Colonic mucosa (tissue), 4 donors: Measurements from ENCODE around the gene GRK4. TPM values are rescaled to one million over a fixed set of nuclear protein-coding genes. Genes with fewer than 3 reads are reported as not detected.

ENCODE experiments used
- DNase-seq: peaks from one replicate; pipeline ENCODE4 v3.0.0-alpha.2; 2020
- H3K27ac ChIP-seq: fragments of 200-600 bp; one replicate; pipeline ENCODE4 v1.8.0; 2021
- H3K27me3 ChIP-seq: fragments of 200-600 bp; one replicate; pipeline ENCODE4 v1.8.0; 2021
- H3K36me3 ChIP-seq: fragments of 200-600 bp; one replicate; pipeline ENCODE4 v1.8.0; 2021
- H3K4me1 ChIP-seq: fragments of 200-600 bp; one replicate; pipeline ENCODE4 v1.8.0; 2021; ENCODE audit warnings: mild to moderate bottlenecking
- H3K4me3 ChIP-seq: fragments of 200-600 bp; one replicate; pipeline ENCODE4 v1.8.0; 2021
- H3K9ac ChIP-seq, 2 donors: one replicate each; pipeline ENCODE4 v1.7.0; 2013; ENCODE audit warnings: control low read depth in 2 of 2, low read depth in 2 of 2, low read length in 2 of 2
- H3K9me3 ChIP-seq: fragments of 200-600 bp; one replicate; pipeline ENCODE4 v1.8.0; 2021
- CTCF ChIP-seq: fragments of 200-600 bp; IDR thresholded peaks from one replicate; pipeline ENCODE4 v1.8.0; 2022; ENCODE audit warnings: antibody characterized with exemption, mild to moderate bottlenecking
- intact Hi-C: fragments of 100-400 bp; cut with DNase I; formaldehyde crosslinking; loops from one replicate; pipeline ENCODE4 v1.14.1; 2022
- total RNA-seq, 2 donors: library from RNA; stranded (reverse); fragmentation: NEBNext Ultra II Directional in 1 of 2; extraction: Animal tissue kit (Norgen Biotek cat#: 25700) in 1 of 2; gene quantifications; one replicate each; pipeline ENCODE4 v1.2.1, GENCODE V29; 2021
- donor health status: healthy.
- donor health status: DM: no; HTN: no; CAD: no.
- donor health status: DM: no; HTN: no; CAD: no.

Gene GRK4
- total RNA-seq, 2 donors from 2014 or later = 0.77 to 1.7 TPM

DNA sequence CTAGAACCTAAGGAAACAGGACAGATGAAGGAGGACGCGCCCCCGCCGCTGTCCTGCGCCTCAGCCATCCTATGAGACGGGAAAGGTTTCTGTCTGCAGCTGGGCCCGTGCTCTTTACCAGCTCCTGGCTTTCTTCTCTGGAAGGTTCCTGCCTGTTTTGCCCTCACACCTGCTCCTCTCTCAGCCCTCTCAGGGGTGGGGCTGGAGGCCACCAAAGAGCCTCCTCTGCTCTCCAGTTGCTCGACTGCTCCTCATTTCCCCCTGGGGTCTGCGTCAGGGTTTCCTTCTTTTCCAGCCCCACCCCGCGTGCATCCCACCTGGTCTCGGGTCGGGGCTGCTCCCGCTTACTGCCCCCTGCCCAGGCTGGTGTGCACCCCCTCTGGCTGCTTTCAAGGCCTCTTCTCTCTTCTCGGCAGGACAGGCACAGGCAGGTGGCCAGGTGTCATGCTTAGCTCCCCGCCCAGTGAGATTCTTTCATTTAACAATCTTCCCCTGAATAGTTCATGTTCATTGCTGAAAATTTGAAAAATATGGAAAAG, 106.4 kb downstream of the GRK4 start:
- intact Hi-C loops = no loop called here
- Histone ChIP-seq H3K27me3 (no peaks in the 10 kb centered on the region), H3K4me1 (peaks cover 5% of the 10 kb centered on the region), H3K9me3 (no peaks in the 10 kb centered on the region), H3K27ac (no peak overlapping the region), H3K4me3 (no peak overlapping the region), H3K36me3 (no peaks in the 10 kb centered on the region), H3K9ac (no peak overlapping the region)
- TF ChIP-seq CTCF = no peak
- DNase-seq = no peak

GRCh38 chr4:3070709-3071500, 107.5 kb downstream of the GRK4 start:
- TF ChIP-seq CTCF = no peak
- no peak for DNase-seq
- Histone ChIP-seq H3K9ac (no peak overlapping the region), H3K9me3 (no peaks in the 10 kb centered on the region), H3K27me3 (no peaks in the 10 kb centered on the region), H3K36me3 (no peaks in the 10 kb centered on the region), H3K4me1 (peaks cover 8% of the 10 kb centered on the region), H3K4me3 (no peak overlapping the region), H3K27ac (no peak overlapping the region)
- intact Hi-C loops = no loop called here

DNA sequence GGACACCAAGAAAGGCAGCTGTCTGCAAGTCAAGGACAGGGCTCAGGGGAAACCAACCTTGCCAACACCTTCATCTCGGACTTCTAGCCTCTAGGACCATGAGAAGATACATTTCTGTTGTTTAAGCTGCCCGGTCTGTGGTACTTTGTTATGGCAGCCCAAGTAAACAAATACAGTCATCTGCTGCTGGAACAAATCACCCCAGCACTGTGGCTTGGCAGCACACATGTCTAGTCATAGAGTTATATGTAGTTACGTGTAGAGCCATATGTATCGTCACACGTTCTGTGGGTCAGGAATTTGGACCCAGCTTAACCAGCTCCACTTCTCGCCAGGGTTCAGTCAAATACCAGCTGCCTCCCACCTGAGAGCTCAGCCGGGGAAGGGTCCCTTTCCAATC, 108.4 kb downstream of the GRK4 start:
- no peak overlapping the region for H3K9ac ChIP-seq
- intact Hi-C loops = no loop called here
- H3K27me3 ChIP-seq = no peaks in the 10 kb centered on the region
- no peaks in the 10 kb centered on the region for H3K9me3 ChIP-seq
- no peak for DNase-seq
- H3K36me3 ChIP-seq = no peaks in the 10 kb centered on the region
- H3K27ac ChIP-seq = no peak overlapping the region
- peaks cover 11% of the 10 kb centered on the region for H3K4me1 ChIP-seq
- H3K4me3 ChIP-seq = no peak overlapping the region
- TF ChIP-seq CTCF = no peak

DNA sequence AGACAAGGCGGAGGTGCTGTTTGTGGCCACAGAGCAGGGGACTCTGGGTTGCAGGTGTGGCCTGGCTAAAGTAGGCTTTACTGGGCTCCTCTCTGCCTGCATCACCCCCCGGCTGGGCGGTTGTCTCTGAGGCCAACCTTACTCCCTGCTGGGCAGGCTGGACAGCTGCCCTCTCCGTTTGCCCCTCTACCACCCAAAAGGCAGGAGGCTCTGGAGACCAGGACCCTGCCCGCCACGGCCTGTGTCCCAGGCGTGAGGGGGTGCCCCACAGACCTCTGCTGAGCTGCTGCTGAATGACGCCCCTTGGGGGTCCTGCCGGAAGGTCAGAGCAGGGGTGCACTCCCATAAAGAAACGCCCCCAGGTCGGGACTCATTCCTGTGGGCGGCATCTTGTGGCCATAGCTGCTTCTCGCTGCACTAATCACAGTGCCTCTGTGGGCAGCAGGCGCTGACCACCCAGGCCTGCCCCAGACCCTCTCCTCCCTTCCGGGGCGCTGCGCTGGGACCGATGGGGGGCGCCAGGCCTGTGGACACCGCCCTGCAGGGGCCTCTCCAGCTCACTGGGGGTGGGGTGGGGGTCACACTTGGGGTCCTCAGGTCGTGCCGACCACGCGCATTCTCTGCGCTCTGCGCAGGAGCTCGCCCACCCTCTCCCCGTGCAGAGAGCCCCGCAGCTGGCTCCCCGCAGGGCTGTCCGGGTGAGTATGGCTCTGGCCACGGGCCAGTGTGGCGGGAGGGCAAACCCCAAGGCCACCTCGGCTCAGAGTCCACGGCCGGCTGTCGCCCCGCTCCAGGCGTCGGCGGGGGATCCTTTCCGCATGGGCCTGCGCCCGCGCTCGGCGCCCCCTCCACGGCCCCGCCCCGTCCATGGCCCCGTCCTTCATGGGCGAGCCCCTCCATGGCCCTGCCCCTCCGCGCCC, 110.0 kb downstream of the GRK4 start:
- Histone ChIP-seq H3K4me1 (peaks cover 11% of the 10 kb centered on the region), H3K9ac (peak overlapping the region; percentile 77 to 84), H3K36me3 (no peaks in the 10 kb centered on the region), H3K27me3 (no peaks in the 10 kb centered on the region), H3K27ac (no peak overlapping the region), H3K4me3 (peak overlapping the region; percentile 73), H3K9me3 (no peaks in the 10 kb centered on the region)
- TF ChIP-seq CTCF = no peak
- DNase-seq = peak; percentile 23
- intact Hi-C loops = no loop called here

DNA sequence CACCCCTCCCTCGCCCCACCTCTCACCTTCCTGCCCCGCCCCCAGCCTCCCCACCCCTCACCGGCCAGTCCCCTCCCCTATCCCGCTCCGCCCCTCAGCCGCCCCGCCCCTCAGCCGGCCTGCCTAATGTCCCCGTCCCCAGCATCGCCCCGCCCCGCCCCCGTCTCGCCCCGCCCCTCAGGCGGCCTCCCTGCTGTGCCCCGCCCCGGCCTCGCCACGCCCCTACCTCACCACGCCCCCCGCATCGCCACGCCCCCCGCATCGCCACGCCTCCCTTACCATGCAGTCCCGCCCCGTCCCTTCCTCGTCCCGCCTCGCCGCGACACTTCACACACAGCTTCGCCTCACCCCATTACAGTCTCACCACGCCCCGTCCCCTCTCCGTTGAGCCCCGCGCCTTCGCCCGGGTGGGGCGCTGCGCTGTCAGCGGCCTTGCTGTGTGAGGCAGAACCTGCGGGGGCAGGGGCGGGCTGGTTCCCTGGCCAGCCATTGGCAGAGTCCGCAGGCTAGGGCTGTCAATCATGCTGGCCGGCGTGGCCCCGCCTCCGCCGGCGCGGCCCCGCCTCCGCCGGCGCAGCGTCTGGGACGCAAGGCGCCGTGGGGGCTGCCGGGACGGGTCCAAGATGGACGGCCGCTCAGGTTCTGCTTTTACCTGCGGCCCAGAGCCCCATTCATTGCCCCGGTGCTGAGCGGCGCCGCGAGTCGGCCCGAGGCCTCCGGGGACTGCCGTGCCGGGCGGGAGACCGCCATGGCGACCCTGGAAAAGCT, 110.9 kb downstream of the GRK4 start, which contains the start of the genes HTT and HTT-AS:
Gene HTT (plus strand): TSS at position 604 of the 768 bp plus-strand sequence. CDS start 145 bp downstream, at position 749.
Gene HTT-AS (minus strand): TSS at position 461 of the 768 bp plus-strand sequence.
- Histone ChIP-seq H3K9ac (peak within 1 kb of the TSS; percentile 95 to 97), H3K36me3 (no peaks in the 10 kb centered on the region), H3K27ac (peak within 1 kb of the TSS; percentile 63), H3K4me1 (peaks cover 11% of the 10 kb centered on the region), H3K4me3 (peak within 1 kb of the TSS; percentile 73), H3K27me3 (no peaks in the 10 kb centered on the region), H3K9me3 (no peaks in the 10 kb centered on the region)
- no peak for TF ChIP-seq CTCF
- intact Hi-C loops = no loop called here
- peak; percentile 99 for DNase-seq
